HG03565 (cell line): ENCODE measurements around the gene CDK5RAP3.
"Not testable (repeated sequence)": the region's sequence is repeated elsewhere in the genome, so short reads cannot be mapped to it uniquely, and the experiment has no call there.

Experiments
- ATAC-seq: cut with Tn5 transposase; IDR thresholded peaks from one replicate; pipeline ENCODE4 v1.9.1; 2021; ENCODE audit warnings: mild to moderate bottlenecking, moderate library complexity; ENCODE audit not compliant: unreplicated experiment

CDK5RAP3 gene

GRCh38 chr17:47970725-47971499 lies at the start of gene CDK5RAP3:
CDK5RAP3 (plus strand) TSS chr17:47971113; CDS start chr17:47971147, 34 bp downstream.
- ATAC-seq = peak; percentile 93

GRCh38 chr17:47924785-47925677 lies 45.9 kb upstream of the CDK5RAP3 start:
- ATAC-seq = no peak

GRCh38 chr17:47925678-47925988 lies 45.3 kb upstream of the CDK5RAP3 start:
- no peak for ATAC-seq

GRCh38 chr17:47927821-47928400 lies 43.0 kb upstream of the CDK5RAP3 start:
- no peak for ATAC-seq

- no peak for ATAC-seq
Measured at GRCh38 chr17:47928415-47928814, 42.5 kb upstream of the CDK5RAP3 start.

GRCh38 chr17:47929218-47930000 lies 41.5 kb upstream of the CDK5RAP3 start:
- ATAC-seq = no peak

GRCh38 chr17:47931848-47932247 lies 39.1 kb upstream of the CDK5RAP3 start:
- ATAC-seq = no peak

- no peak for ATAC-seq
Measured at GRCh38 chr17:47934856-47935255, 36.1 kb upstream of the CDK5RAP3 start.

GRCh38 chr17:47935468-47935867 lies 35.4 kb upstream of the CDK5RAP3 start:
- ATAC-seq = not testable (repeated sequence)

GRCh38 chr17:47935961-47936360 lies 35.0 kb upstream of the CDK5RAP3 start:
- ATAC-seq = no peak

- no peak for ATAC-seq
Measured at GRCh38 chr17:47937941-47938340, 33.0 kb upstream of the CDK5RAP3 start.

GRCh38 chr17:47941246-47942095 lies 29.4 kb upstream of the CDK5RAP3 start, which contains the start of gene PNPO:
PNPO (plus strand) TSS chr17:47941571; CDS start chr17:47941676, 105 bp downstream.
- peak; percentile 87 for ATAC-seq

- no peak for ATAC-seq
Measured at GRCh38 chr17:47942096-47942510, 28.8 kb upstream of the CDK5RAP3 start.

- no peak for ATAC-seq
Measured at GRCh38 chr17:47942568-47942967, 28.3 kb upstream of the CDK5RAP3 start.

GRCh38 chr17:47945080-47945479 lies 25.8 kb upstream of the CDK5RAP3 start:
- no peak for ATAC-seq

GRCh38 chr17:47945529-47946508 lies 25.1 kb upstream of the CDK5RAP3 start:
- ATAC-seq = no peak

GRCh38 chr17:47946516-47946915 lies 24.4 kb upstream of the CDK5RAP3 start:
- no peak for ATAC-seq

GRCh38 chr17:47946929-47947397 lies 23.9 kb upstream of the CDK5RAP3 start:
- ATAC-seq = peak; percentile 53
